ENCODE data around the gene BTRC.

GRCh38 chr10:101452176-101452575, 98.2 kb downstream of the BTRC start:
- TF ChIP-seq POLR2A (IDR thresholded peaks at IDR 0.05), result no peak
- TF ChIP-seq CTCF (IDR thresholded peaks at IDR 0.05), result no peak
